Left kidney (tissue), 2 donors: ENCODE measurements around the gene EPHX1. TPM values are rescaled to one million over a fixed set of nuclear protein-coding genes. Genes with fewer than 3 reads are reported as not detected.

ENCODE experiments used
- DNase-seq: peaks from one replicate; pipeline ENCODE4 v3.0.0-alpha.2; 2013
- polyA plus RNA-seq: library from polyadenylated mRNA; unstranded; fragments of 120-200 nt; gene quantifications from one replicate; pipeline ENCODE4 v1.2.1, GENCODE V29; 2013; ENCODE audit not compliant: insufficient read length

EPHX1 gene
- polyA plus RNA-seq, 1 donor = 59.0 TPM

DNA sequence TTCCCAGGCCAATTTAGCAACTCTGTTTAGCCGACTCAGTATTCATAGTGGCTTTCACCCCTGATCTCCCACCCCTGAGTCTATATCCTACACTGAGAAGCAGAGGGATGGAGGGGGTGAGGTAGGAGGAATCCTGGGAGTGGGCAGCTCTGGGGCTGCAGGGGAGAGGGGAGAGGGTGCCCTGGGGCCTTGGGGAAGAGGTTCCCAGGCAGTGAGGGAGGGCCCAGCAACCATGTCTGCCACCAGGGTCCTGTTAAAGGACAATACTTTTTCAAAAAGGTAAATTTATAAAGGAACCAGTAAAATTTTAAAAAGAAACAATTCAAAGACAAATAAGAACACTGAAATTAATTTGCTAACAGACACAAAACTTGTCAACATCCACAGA lies 30.3 kb downstream of the EPHX1 start:
- DNase-seq = no peak

DNA sequence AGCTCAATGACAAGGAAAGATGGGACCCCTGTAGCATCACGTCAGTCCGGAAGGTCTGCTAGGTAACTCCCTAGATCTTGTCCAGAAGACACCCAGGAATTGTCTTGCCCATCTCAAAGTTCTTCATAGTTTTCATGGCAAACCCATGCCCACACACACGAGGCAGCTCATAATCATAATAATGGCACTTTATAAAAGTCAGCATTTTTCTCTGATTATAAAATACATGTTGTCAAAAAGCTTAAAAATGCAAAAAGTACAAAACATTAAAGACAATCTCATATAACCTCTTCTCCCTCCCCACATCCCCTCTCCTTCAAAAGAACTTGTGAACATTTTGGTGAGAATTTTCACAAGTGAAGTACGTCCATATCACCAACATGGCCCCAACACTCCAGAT lies 30.8 kb downstream of the EPHX1 start:
- DNase-seq = no peak

DNA sequence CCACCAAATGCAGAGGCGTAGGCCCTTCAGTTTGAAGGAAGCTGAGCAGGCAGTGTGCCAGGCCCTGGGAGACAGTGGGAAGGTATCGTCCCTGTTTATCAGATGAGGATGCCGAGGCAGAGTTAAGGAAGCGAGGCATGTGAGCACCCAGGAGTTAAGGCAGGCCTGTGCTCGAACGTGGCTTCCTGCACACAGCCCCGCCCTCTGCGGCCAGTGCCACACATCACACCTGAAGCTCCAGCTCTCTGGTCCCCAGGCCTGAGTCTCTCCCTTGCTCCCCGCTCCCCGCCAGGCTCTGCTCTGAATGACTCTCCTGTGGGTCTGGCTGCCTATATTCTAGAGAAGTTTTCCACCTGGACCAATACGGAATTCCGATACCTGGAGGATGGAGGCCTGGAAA lies 32.1 kb downstream of the EPHX1 start:
- DNase-seq = no peak

DNA sequence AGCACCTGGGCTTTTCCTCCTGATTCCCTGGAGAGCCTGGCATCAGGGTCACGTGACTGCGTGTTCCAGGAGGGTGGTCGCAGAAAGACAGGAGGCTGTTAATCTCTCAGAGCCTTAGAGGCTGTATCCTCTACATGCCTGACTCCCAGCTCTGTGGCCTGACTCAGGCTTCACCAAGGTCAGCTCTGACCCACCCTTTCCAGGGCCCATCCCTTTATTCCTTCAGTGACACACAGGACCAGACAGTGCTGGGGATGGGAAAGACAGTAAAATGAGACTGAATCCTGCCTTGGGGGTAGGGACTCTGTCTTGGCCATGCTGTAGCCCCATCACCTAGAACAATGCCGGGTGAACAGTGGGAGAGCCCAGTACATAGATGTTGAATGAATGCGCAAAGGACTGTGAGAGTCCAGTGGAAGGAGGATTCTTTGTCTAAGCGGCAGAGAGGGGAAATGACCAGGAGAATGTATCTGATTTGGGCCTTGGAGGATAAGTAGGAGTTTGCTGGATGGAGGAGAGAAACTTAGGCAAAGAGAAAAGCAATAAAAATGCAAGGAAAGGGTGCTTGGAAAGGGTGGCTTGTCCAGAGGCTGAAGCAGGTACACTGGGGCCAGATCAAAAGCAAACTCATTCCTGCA lies 33.0 kb downstream of the EPHX1 start:
- no peak for DNase-seq

DNA sequence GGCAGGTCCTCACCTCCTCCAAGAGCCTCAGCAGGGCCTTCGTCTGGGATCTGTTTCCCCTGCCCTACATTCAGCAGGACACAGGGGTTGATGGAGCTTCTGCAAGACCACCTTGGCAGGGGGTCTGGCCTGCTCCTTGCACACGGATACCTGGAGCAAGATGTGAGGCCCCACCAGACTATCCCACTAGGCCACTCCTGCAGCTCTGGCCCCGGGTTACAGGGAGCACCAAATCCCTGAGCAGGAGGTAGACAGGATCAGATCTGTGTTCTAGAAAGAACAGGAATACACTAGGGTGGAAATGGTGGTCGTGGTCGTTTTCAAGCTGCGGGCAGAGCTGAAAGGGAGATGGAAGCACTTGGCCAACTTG lies 33.5 kb downstream of the EPHX1 start:
- DNase-seq = no peak

DNA sequence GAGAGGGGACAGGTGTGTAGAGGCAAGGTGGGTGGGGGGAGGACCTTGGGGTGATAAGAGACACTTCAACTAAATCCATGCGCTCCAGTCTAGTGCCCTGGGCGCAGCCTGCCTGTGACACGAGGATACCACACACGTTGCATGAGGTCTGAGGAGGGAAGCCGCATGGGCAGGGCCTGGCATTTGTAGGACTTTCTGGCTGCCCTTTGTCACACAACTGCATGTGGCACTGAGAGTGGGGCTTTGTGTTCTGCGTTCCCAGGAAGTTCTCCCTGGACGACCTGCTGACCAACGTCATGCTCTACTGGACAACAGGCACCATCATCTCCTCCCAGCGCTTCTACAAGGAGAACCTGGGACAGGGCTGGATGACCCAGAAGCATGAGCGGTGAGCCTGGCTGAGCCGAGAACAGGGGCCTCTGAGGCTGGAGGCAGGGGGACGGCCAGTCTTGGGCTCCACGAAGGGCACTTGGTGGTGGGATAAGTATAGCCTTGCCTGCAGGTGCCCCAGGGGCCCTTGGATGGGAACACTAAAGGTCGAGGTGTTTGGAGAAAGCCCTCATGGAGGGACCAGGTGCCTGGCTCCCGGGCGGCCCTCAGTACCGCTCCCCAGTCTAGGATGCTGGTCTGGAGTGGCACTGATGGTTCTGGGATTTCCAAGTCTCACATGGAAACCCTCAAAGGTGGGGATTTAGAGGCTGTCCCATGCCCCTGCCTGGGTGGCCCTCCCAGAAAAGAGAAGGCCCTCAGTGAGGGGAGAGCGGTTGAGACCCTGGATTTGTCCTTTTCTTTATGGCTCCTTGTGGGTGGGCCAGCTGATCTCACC lies 34.5 kb downstream of the EPHX1 start:
- DNase-seq = no peak

DNA sequence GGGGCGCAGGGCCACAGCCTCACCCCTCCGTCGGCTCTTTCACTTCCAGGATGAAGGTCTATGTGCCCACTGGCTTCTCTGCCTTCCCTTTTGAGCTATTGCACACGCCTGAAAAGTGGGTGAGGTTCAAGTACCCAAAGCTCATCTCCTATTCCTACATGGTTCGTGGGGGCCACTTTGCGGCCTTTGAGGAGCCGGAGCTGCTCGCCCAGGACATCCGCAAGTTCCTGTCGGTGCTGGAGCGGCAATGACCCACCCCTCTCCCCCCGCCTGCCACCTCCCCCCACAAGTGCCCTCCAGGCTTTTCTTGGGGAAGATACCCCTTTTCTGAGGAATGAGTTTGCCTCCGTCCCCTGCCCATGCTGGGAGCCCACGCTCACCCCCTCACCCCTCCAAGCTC lies 35.2 kb downstream of the EPHX1 start:
- DNase-seq = no peak

DNA sequence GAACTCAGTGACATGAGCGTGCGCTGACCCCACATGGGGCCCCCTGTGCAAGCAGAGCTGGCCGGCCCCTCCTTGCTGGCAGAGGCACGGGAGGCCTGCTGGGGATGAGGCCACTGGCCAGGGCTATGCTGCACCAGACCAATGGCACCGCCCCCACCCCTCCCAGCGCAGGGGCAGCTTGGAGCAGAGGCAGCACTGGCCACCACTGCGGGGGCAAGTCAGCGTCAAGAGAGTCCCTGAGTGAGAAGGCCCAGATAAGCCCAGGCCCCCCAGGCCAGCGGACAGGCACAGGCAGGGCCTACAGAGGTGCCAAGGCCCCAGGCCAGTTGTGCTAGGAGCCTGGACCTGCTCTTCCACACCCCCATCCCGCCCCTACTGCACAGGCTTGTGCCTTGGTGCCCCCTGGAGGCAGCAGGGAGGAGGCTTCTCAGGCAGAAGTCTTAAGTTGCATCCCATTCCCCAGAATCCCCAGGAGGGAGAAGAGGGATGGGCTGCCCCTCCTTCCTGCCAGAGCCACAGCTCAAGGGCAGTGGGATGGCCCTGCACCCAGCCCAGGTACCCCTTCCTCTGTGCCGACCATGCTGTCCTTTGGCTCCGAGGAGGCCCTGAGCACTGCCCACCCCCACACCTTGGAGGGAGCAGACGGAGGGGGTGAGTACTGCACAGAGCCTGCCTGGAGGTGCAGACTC lies 35.8 kb downstream of the EPHX1 start:
- DNase-seq = no peak

DNA sequence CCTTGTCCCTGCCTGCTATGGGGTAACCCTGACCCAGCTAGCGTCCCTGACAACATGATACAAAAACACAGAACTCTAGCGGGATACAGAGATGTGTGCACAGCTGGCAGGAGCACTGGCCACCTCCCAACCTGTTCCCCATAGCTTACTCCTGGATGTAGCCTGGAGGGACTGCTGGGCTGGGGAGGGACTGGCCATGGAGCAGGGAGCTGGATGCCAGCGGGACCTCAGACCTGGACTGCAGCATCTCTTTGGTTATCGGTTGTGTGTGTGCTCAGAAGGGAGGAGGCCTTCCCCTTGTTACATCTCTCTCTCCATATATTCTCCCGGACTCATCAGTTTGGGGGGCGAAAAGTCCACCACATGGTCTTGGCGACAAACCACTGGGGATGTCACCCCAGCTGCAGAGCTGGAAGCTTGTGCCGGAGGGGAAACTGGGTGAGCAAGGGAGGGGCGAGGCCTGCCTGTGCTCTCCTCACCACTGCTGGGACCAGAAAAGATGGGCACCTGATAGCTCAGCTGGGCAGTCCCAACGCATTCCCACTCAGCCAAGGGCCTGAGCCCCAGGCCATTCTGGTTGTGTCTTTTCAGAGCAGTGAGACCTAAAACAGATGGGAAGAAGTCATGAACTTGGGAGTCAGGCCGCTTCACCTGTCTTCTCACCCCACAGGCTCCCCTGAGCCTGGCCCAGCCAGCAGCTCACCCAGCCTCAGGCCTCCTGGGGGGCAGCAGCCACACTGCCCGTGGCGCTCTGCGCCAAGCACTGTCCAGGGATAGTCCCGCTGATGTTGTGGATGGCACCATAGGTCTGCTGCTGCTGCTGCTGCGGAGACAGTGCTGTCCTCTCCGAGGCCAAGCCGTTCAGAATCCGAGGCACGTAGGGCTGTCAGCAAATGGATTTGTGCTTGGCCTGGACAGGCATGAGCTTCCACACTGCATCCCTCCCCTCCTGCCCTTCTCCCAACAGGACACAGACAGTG lies 36.7 kb downstream of the EPHX1 start:
- no peak for DNase-seq

DNA sequence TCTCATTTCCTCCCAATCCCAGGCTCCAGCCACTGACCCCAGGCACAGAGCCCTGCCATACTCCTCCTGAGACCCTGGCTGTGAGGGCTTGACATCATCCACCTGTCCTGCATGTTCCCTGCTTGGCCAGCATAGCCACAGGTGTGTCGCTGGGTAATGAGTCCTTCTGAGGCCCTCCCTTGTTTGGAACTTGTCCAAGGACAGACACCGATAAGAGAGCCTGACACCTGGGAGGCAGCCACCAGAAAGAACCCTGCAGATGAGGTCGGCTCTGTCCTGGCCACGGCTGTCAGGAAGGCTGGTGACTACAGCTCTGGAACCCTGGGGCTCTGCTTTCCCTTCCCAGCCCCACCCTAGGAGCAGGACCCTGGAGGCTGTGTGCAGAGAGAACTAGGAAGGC lies 37.7 kb downstream of the EPHX1 start:
- DNase-seq = no peak

DNA sequence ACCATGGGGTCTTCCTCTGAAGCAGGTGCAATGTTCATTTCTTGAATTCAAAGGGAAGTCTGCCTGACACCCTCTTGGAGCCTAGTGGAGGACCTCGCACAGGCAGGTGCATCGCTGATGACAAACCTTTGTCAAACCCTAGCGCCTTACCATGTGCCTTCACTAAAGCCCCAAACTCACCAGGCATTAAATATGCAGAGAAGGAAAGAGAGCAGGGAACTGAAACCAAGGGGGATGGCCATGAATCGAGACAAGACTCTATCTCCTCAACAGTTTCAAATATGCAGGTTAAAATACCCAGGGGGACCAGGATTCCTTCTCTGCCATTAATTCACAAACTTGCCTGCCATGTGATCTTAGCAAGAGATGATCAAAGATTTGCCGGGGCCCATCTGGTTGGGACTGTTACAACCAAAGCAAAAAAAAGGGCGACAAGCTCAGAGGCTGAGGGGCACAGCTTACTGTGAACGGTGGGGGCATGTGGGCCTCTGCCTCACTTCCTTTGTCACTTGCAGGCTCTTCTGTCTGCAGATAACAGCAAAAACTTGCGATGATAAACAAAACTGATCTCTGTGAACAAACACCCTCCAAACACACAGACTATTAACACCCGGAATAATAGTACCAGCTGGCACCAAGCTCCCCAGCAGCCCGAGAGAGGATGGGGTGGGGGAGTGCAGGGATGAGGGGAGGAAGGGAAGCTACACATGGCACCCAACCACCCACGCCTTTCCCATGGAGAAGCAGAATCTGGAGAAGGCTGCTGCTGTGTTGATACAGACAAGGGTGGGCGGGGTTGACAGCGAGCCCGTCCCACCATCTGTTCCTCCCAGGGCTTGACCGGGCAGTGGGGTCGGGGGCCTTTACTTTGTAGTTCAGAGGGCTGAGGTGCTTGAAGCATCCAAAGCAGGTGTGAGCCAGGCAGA lies 38.4 kb downstream of the EPHX1 start:
- DNase-seq = no peak

DNA sequence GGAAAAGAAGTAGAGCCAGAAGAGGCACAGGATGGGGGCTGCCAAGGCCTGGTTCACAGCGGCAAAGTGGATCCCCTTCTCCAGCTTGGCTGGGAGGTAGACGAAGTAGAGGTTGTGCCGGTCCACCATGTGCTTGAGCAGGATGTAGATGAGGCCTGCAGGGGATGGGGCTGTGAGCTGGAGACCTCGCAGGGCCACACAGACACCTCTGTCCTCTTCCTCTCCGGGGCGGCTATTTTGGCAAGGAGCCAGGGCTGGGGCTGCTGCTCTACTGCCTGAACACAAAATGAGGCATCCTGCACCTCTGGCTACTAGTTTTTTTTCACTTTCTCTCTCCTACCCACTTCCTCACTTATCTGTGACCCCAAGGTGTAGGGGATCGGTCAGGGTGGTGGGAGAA lies 40.0 kb downstream of the EPHX1 start:
- no peak for DNase-seq

DNA sequence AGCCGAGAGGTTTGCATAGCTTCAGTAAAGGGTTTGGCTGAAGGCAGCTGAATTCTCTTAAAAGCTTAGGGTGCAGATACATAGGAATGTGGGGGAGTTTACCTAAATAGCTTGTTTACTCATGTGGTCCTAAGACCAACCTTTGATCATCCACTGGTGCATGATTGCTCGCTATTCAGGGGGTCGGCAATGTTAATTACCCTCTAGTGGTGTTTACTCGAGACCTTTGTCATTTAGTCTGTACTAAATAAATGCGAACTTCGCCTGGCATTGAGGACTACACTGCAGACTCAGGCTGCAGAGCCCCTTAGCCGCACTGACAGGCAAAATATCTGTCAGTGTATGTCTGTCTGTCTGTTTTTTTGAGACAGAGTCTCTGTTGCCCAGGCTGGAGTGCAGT lies 40.4 kb downstream of the EPHX1 start:
- DNase-seq = no peak

DNA sequence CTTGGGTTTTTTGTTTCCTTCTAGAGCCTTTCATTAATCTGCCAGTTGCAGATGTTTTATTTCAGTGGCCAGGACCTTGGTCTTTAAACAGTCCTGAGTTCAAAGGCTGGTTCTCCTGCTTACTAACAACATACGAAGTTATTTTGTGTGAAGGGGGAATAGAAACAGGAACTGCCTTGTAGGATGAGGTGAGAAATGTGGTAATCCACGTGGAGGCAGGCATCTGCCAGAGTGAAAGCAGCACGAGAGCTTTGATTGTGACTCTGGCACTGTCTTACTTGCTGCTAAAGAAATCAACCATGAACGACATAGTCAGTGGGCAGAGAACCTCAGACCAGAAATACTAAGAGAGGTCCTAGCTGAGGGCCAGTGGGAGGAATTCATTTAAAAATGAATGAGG lies 41.9 kb downstream of the EPHX1 start:
- peak; percentile 47 for DNase-seq

DNA sequence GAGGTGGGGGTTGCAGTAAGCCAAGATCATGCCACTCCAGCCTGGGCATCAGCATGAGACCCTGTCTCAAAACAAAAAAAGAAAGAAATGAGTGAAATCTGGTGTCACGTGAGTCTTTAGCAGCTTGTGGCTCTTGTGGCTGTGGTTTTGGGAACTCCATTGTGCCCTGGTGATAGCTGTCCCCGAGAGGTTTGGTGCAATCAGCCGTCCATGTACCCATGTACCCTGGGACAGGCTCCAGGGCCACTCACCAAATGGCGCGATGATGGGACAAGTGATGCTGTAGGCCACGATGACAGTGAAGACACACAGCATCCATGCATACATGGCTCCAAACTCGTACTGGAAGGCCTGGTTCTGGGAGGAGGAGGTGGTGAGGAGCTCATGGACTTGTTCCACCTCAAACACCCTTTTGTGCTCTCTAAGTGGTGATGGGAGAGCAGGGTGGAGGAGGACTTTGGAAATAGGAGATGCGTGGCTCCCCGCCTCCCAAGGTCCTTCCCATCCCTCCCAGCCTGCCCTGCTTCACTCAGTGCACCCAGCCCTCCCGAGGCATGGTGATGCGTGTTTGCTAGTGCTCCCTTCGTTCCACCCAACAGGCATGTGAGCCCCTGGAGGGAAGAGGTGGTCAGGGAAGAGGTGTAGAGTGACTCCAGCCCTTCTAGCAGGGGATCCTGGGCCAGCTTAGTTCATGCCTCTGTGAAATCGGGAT lies 42.6 kb downstream of the EPHX1 start:
- DNase-seq = no peak

DNA sequence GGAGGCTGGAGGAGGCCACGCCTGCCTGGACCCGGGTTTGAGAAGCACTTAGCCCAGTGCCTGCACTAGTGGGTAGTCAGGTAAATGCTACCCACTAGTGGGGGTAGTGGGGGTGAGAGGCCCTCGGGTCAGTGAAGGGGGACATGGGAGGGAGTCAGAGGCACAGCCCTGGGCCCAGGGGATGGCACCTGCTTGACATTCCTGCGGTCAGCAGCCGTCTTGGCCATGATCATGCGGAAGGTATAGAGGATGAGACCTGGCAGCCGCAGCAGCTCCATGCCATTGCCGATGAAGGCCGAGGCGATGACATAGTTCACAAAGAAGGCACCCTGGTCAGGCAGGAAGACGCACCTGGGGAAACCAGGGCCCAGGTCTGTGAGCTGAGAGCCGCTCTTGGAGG lies 43.5 kb downstream of the EPHX1 start:
- no peak for DNase-seq

DNA sequence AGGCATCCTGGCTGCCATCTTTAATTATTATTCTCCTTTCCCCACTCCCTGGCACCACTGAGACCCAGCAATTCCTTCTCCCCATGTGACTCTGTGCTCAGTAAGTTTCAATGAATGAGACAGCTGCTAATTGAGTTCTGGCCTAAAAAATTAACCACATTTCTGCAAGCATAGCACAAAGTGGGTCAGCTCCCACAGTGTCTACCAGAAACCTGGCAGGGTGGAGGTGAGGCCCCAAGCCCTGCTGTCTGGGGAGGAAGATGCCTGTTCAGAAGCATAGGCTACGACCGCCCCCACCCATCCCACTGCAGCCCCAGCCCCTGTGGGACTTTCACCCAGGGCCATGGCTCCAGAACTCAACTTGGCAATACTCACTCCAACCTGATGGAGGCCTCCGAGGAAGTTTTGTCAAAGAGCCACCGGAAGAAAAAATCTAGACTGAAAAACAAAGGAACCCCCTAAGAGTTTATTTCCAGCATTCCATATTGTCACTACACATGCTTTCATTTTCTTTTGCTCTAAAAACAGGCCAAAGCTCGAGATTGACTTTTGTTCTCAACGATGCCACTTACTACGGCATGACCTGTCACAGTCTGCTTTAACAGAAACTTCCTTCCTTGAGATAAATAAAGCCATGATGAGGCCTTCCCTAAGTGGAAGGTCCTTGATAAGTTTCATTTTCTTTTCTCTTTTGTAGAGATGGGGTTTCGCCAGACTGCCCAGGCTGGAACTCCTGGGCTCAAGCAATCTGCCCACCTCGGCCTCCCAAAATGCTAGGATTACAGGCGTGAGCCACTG lies 45.8 kb downstream of the EPHX1 start:
- DNase-seq = no peak

DNA sequence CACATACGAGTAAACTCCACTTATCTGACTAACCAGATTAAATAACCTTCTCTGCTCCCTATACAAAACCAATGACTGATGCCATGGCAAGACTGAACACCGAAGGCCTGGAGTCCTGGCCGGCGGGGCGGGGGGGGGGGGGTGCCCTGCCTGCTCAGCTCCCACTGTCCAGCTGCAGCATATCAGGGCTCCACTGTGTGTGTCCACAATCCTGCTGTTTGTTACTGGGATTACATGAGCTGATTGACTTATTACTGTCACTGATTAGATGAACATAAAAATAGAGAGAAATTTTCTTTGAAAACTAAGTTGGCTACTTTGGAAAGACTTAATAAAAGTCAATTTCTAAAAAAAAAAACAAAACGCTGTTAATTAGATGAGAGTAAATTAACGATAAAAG lies 47.3 kb downstream of the EPHX1 start:
- no peak for DNase-seq

DNA sequence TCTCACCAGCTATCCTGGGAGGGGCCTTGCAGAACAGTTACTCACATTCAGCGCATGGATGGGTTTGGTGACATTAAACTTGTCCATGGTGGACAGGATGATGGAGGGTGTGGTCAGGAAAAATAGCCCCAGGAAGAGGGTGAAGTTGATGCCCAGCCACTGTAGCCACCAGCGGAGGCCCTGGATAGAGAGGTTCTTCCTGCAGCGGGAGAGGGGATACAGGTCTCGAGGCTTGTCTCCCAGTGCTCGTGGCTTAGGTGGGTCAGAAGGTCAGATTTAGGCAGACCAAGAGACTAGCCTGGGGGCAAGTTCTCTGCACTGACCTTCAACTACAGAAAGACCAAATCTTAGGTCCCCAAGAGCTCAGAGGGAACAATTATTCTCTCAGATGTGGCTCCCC lies 49.2 kb downstream of the EPHX1 start:
- no peak for DNase-seq

DNA sequence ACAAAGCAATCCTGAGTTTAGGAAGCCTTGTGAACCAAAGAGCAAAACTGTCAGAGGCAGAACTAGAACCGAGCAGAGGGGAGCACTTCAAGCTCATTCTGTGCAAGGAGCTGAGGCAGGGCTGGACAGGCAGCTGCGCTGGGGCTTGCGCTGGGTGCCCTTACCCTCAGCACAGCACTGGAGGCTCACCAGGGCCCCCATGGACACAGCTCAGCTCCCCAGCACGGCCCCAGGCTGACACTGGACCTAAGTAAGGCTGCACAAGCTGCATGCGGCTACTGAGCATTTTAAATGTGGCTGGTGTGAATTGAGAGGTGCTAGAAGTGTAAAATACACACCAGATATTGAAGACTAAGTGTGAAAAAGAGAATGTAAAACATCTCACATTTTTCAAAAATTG lies 50.2 kb downstream of the EPHX1 start:
- no peak for DNase-seq
